Ecto neural progenitor cell (in vitro differentiated cells): ENCODE data around the gene EPN2.

Experiments used
- DNase-seq: peaks from one replicate; pipeline ENCODE4 v3.0.0-alpha.2; 2018; ENCODE audit warnings: low spot score

Gene EPN2

GRCh38 chr17:19381741-19382444 is 144.7 kb downstream of the EPN2 start:
- no peak for DNase-seq

DNA sequence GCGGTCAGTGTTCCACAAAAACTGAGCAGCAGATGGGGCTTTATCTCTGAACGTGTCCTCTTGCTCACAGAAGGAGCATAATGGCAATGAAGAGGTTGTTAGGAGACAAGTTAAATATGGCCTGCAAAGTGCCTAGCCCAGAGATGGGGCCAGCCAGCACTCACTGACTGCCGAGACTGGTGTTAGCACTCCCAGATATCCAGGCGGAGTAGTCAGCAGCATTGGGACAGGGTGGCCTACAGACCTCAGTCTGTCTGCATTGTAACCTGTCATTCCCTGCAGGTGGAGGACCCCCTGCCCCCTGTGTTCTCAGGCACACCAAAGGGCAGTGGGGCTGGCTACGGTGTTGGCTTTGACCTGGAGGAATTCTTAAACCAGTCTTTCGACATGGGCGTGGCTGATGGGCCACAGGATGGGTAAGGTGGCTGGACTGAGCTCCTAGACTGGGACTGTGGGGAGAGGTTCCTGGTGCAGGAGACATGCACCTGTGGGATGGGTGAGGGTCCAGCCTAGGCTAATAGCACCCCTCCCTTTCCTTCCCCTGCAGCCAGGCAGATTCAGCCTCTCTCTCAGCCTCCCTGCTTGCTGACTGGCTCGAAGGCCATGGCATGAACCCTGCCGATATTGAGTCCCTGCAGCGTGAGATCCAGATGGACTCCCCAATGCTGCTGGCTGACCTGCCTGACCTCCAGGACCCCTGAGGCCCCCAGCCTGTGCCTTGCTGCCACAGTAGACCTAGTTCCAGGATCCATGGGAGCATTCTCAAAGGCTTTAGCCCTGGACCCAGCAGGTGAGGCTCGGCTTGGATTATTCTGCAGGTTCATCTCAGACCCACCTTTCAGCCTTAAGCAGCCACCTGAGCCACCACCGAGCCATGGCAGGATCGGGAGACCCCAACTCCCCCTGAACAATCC is 145.6 kb downstream of the EPN2 start:
- DNase-seq, result no peak

- no peak for DNase-seq
Observed at GRCh38 chr17:19383681-19384470, 146.7 kb downstream of the EPN2 start.

- no peak for DNase-seq
Observed at GRCh38 chr17:19384723-19385391, 147.7 kb downstream of the EPN2 start.

- DNase-seq, result no peak
Observed at GRCh38 chr17:19385521-19385983, 148.4 kb downstream of the EPN2 start.
